ENCODE data around the gene HEATR5A. TPM values are rescaled to one million over a fixed set of nuclear protein-coding genes. Genes with fewer than 3 reads are reported as not detected.

Gene HEATR5A
- total and polyA plus RNA-seq, 2 donors from 2014 or later, result 8.0 to 30.4 TPM

GRCh38 chr14:31402764-31403439 is 17.4 kb downstream of the HEATR5A start:
- H3K27ac ChIP-seq (ENCODE audit: low read depth in 2 of 2, low read length in 2 of 2), result no peak overlapping the region
- H3K4me1 ChIP-seq (ENCODE audit: control insufficient read depth in 2 of 3, insufficient read depth in 2 of 3, low read depth in 1 of 3, low read length in 3 of 3), result no peaks in the 10 kb centered on the region
- H3K9me3 ChIP-seq (ENCODE audit: control insufficient read depth in 2 of 3, insufficient read depth in 1 of 3, low read length in 3 of 3), result no peaks in the 10 kb centered on the region
- no peak overlapping the region for H3K4me3 ChIP-seq (ENCODE audit: low read length in 3 of 3)
- no peak for DNase-seq
- no peak for FAIRE-seq
- no peak for TF ChIP-seq CTCF (IDR thresholded peaks at IDR 0.05; ENCODE audit: borderline replicate concordance, extremely low read depth, insufficient read depth)
- H3K9ac ChIP-seq (ENCODE audit: low read length in 3 of 3), result no peak overlapping the region
- H3K36me3 ChIP-seq (ENCODE audit: control insufficient read depth in 2 of 3, insufficient read depth in 3 of 3, low read length in 3 of 3), result peaks cover 0 to 7% (median 2%) of the 10 kb centered on the region in 3 donors
- no peaks in the 10 kb centered on the region for H3K27me3 ChIP-seq (ENCODE audit: control insufficient read depth, insufficient read depth, low read length)
- intact Hi-C loops (cut with DNase I), result no loop called here

- H3K9me3 ChIP-seq (ENCODE audit: control insufficient read depth in 2 of 3, insufficient read depth in 1 of 3, low read length in 3 of 3), result no peaks in the 10 kb centered on the region
- DNase-seq (no peak), FAIRE-seq (no peak)
- H3K36me3 ChIP-seq (ENCODE audit: control insufficient read depth in 2 of 3, insufficient read depth in 3 of 3, low read length in 3 of 3), result peaks cover 0 to 7% (median 2%) of the 10 kb centered on the region in 3 donors
- TF ChIP-seq CTCF (IDR thresholded peaks at IDR 0.05; ENCODE audit: borderline replicate concordance, extremely low read depth, insufficient read depth), result no peak
- no peaks in the 10 kb centered on the region for H3K4me1 ChIP-seq (ENCODE audit: control insufficient read depth in 2 of 3, insufficient read depth in 2 of 3, low read depth in 1 of 3, low read length in 3 of 3)
- no peak overlapping the region for H3K4me3 ChIP-seq (ENCODE audit: low read length in 3 of 3)
- H3K27ac ChIP-seq (ENCODE audit: low read depth in 2 of 2, low read length in 2 of 2), result no peak overlapping the region
- H3K9ac ChIP-seq (ENCODE audit: low read length in 3 of 3), result no peak overlapping the region
- H3K27me3 ChIP-seq (ENCODE audit: control insufficient read depth, insufficient read depth, low read length), result no peaks in the 10 kb centered on the region
- intact Hi-C loops (cut with DNase I), result no loop called here
Observed at GRCh38 chr14:31401369-31401932, 18.9 kb downstream of the HEATR5A start.

- Histone ChIP-seq H3K4me1 (ENCODE audit: control insufficient read depth in 2 of 3, insufficient read depth in 2 of 3, low read depth in 1 of 3, low read length in 3 of 3) (no peaks in the 10 kb centered on the region), H3K27ac (ENCODE audit: low read depth in 2 of 2, low read length in 2 of 2) (no peak overlapping the region), H3K27me3 (ENCODE audit: control insufficient read depth, insufficient read depth, low read length) (no peaks in the 10 kb centered on the region), H3K36me3 (ENCODE audit: control insufficient read depth in 2 of 3, insufficient read depth in 3 of 3, low read length in 3 of 3) (peaks cover 0 to 7% (median 2%) of the 10 kb centered on the region in 3 donors), H3K4me3 (ENCODE audit: low read length in 3 of 3) (no peak overlapping the region), H3K9ac (ENCODE audit: low read length in 3 of 3) (no peak overlapping the region), H3K9me3 (ENCODE audit: control insufficient read depth in 2 of 3, insufficient read depth in 1 of 3, low read length in 3 of 3) (no peaks in the 10 kb centered on the region)
- DNase-seq (no peak), FAIRE-seq (peak; percentile 84)
- TF ChIP-seq CTCF (IDR thresholded peaks at IDR 0.05; ENCODE audit: borderline replicate concordance, extremely low read depth, insufficient read depth), result no peak
- intact Hi-C loops (cut with DNase I), result no loop called here
Observed at GRCh38 chr14:31400031-31400638, 20.2 kb downstream of the HEATR5A start.

Data from kidney (tissue), 14 donors.